KBM-7 (cell line): ENCODE measurements around the gene KANSL1.
"Not testable (repeated sequence)": the region's sequence is repeated elsewhere in the genome, so short reads cannot be mapped to it uniquely, and the experiment has no call there.

Source experiments
- DNase-seq: peaks from one replicate; pipeline ENCODE4 v3.0.0-alpha.2; 2015
- in situ Hi-C: fragments of 300-500 bp; cut with MboI; formaldehyde crosslinking; loops from 2 replicates; pipeline ENCODE4 v1.14.3; 2020; ENCODE audit warnings: low sequenced_read_pairs, low pct_unique_long_range_greater_than_20kb, mixed read lengths

KANSL1 gene

DNA sequence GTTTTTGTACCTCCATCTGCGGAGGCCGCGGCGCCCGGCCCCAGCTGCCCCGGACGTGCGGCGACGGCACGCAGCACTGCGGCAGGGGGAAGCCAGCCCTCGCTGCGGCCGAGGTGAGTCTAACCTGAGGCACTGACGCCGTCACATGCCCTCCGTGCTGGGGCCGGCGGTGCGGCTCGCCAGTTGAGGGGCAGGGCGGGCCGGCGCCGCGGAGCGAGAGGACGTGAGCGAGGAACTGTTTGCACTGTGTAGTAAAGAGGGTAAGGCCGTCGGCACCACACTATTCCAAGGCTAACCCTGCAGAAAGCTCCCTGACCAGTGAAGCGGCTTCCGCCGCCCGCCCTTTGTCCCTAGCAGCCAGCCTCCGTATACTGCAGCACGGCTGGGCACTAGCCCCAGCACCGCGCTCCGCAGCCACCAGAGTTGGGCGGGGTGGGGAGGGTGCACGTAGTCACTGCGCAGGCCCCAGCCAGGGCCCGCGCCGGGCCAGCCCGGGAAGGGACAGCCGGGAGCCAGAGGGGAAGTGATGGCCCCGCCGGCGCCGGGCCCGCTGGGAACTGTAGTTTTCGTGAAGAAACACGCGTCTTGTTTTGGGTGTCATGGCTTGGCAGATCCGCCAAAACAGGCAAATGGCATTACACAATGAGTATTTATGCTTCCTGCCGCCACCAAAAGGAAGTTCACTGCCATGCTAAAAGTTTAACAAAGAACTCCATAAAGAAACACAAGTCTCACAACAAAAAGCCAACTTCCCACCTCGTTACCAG lies 580 bp upstream of the KANSL1 start:
- peak; percentile 93 for DNase-seq
- in situ Hi-C loops: no loop called here

DNA sequence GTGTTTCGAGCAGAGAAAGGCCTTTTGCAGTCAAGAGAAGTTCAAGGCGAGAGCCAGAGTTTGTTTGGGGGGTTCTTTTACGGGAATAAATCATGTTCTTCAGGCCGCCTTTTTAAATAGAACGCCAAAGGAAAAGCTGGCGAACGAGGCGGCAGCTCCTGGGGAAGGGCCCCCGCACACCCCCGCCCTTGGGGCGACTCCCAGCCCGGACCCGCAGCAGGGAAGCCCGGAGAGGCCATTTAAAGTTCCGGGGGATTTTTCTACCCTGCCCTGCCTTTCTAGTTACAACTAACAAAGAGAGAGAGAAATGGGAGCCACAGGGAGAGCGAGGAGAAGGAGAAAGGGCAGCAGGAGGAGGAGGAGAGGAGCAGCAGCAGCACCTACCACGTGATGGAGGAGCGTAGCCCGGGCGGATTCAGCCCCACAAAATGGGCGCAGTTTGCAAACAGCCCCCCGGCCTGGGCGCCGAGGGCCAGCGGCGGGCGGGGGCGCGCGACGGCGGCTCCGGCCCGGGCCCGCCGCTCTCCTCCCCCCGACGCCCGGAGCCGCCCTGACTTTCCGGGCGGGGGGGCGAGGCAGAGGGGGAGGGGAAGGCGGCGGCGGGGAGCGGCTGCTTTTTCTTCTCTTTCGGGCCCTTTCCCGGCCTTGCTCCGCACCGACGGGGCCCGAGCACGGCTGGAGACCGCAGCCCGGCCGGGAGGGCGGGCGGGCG lies 634 bp downstream of the KANSL1 start:
- peak; percentile 65 for DNase-seq
- in situ Hi-C loops: no loop called here

DNA sequence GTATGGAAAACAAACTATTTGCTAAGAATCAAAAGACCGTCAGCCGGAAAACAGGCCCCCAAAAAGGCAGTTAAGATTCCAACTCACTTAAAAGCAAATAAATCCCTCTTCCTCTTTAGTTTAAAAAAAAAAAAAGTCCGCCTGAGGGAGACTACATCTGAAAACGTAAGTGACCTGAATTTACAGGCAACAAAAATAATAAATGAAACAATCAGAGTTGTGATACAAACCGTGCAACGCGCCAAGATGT lies 1.1 kb downstream of the KANSL1 start:
- in situ Hi-C loops: no loop called here
- no peak for DNase-seq

DNA sequence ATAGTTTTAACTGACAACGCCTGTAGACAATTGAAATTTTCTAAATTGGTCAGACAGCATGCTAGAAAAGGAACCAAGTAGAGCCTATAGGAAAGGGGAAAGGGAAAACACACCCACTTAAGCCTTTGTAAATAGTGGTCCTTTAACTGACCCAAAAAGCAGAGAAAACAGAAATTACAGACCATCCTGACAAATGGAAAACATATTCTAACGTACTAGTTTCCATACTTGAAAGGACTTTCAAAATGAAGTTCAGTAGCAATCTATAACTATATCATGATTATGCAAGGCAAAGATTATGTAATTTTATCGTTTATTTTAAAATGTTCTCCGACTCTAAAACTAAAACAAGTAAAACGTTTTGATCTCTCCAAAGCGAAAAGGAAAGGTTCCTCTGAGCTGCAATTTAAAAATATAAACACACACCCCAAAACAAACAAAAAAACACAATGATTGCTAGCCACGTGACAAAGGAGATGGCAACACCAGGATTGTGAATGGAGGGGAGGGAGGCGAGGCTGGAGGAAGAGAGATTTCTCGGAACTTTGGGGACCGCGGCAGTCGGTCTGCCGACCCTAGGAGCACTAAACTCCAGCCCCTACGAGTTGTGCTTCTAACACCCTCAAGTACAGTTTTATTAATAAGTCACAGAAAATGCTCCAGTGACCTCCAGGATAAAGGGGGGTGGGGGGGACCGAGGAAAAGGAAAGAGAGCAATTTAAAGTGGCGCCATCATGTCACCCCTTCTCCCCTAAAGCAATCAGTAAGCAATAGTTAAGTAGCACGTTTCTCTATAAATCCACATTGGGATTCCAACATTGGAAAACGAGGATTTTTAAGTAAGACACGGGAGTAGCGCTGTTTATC lies 1.7 kb downstream of the KANSL1 start:
- in situ Hi-C loops: no loop called here
- DNase-seq: peak; percentile 61

DNA sequence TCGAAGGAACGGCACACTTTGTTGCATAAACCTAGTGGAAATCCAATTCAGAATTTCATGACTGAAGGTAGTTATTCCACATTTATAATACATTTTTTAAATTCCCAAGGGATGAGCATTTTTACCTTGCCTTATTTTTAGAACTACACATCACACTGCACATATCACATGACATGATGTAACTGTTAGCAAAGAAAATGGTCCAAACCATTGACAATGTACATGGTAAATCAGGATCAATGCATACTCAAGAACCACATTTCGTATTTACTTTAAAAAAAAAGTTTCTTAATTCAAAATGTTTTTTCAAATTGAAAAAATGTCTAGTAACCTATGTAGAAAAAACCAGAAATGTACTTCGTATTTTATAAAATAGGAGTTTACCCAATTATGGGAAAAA lies 2.5 kb downstream of the KANSL1 start:
- in situ Hi-C loops: no loop called here
- DNase-seq: no peak

DNA sequence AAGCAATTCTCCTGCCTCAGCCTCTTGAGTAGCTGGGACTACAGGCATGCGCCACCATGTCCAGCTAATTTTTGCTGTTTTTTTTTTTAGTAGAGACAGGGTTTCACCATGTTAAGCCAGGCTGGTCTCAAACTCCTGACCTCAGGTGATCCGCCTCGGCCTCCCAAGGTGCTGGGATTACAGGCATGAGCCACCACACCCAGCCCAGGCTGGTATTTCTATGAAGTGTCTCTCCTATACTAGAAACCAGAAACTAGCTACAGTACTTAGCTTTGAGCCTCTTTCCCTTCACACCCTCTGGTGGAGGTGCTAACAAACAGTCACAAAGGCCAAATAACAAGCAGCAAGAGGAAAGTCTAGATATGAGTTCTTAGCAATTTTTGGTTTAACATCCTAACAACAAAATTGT lies 6.4 kb downstream of the KANSL1 start:
- in situ Hi-C loops: not testable (repeated sequence)
- peak; percentile 51 for DNase-seq

DNA sequence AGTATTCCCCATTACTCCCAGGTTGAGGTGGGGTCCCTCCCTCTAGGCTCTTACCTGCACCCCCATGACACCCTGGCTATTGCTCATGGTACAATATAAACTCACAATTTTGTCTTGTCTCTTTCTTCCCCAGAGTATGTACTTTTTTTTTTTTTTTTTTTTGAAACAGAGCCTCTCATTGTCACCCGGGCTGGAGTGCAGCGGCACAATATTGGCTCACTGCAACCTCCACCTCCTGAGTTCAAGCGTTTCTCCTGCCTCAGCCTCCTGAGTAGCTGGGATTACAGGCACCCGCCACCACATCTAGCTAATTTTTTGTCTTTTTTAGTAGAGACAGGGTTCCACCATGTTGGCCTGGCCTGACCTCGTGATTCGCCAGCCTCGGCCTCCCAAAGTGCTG lies 8.5 kb downstream of the KANSL1 start:
- in situ Hi-C loops: no loop called here
- DNase-seq: no peak

DNA sequence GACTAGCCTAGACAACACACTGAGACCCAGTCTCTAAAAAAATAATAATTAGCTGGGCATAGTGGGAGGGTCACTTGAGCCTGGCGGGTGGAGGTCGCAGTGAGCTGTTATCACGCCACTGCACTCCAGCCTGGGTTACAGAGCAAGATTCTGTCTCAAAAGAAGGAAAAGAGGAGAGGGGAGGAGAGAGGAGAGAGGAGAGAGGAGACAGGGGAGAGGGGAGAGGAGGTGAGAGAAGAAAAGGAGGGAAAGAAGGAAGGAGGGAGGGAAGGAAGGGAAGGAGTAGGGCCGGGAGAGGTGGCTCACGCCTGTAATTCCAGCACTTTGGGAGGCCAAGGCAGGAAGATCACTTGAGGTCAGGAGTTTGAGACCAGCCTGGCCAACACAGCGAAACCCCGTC lies 9.8 kb downstream of the KANSL1 start:
- in situ Hi-C loops, DNase-seq: not testable (repeated sequence)

DNA sequence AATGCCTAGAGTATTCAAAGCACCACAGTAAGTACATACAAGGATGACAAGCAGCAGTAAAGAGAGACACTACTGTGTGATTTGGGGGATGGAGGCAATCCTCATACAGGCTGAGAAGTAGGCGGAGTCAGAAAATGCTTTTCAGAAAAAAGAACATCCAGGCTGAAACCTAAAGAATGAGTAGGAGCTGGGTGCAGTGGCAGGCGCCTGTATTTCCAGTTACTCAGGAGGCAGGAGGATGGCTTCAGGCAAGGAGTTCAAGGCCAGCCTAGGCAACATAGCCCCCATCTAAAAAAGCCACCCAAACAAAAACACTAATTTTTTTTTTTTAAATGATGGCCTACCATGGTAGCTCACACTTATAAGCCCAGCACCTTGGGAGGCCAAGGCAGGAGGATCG lies 10.3 kb downstream of the KANSL1 start:
- DNase-seq: no peak
- in situ Hi-C loops: no loop called here

DNA sequence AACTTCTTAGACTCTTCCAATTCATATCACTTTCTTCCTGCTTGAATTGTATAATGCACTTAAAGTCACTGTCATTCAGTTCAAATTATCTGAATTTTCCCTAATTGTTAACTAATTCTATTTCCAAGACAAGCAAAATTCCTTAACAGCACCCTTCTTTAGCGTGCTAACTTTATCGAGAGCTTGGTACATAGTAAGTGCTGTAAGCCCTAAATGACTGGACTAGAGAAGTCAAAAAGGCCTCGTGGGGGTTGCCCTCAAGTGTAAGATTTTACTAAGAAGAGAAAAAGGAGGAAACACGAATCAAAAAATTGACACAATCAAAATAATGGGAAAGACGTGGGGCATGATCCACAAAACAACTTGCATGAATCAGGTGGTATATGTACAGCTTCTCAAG lies 11.3 kb downstream of the KANSL1 start:
- no peak for DNase-seq
- in situ Hi-C loops: no loop called here

DNA sequence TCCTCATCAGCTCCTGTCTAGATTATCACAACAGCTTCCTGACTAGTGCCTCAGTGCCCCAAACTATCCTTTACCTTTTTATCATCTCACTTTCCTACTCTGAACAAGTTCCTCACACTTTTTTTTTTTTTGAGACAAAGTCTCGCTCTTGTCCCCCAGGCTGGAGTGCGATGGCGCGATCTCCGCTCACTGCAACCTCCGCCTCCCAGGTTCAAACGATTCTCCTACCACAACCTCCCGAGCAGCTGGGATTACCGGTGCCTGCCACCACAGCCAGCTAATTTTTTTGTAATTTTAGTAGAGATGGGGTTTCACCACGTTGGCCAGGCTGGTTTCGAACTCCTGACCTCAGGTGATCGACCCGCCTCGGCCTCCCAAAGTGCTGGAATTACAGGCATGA lies 11.9 kb downstream of the KANSL1 start:
- DNase-seq, in situ Hi-C loops: not testable (repeated sequence)

DNA sequence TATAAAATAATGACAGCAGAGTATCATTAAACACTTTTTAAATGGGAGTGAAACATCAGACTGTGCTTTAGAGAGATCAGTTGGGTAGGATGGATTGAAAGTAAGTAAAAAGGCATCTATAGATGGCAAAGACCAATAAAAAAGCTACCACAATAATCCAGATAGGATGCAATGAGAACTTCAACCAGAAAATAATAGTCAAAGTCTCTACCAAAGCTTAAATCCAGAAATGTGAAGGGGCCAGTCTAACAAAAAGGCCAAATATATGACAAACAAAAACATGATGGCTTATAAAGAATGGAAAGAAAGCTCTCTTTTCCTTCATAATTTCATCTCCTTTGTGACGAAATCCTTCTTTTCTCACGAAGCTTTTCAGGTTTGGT lies 12.3 kb downstream of the KANSL1 start:
- DNase-seq: no peak
- in situ Hi-C loops: no loop called here

DNA sequence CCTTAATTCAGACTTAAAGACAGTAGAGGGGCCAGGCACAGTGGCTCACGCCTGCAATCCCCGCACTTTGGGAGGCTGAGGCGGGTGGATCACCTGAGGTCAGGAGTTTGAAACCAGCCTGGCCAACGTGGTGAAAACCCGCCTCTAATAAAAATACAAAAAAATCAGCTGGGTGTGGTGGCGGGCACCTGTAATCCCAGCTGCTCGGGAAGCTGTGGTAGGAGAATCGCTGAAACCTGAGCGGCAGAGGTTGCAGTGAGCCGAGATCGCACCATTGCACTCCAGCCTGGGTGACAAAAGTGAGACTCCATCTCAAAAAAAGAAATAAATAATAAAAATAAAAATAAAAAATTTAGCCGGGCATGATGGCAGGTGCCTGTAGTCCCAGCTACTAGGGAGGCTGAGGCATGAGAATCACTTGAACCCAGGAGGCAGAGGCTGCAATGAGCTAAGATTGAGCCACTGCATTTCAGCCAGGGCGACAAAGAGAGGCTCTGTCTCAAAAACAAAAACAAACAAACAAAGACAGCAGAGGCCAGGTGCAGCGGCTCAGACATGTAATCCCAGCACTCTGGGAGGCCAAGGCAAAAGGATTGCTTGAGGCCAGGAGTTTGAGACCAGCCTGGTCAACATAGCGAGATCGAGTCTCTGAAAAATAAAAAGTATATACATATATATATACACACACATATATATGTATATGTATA lies 12.9 kb downstream of the KANSL1 start:
- DNase-seq, in situ Hi-C loops: not testable (repeated sequence)

DNA sequence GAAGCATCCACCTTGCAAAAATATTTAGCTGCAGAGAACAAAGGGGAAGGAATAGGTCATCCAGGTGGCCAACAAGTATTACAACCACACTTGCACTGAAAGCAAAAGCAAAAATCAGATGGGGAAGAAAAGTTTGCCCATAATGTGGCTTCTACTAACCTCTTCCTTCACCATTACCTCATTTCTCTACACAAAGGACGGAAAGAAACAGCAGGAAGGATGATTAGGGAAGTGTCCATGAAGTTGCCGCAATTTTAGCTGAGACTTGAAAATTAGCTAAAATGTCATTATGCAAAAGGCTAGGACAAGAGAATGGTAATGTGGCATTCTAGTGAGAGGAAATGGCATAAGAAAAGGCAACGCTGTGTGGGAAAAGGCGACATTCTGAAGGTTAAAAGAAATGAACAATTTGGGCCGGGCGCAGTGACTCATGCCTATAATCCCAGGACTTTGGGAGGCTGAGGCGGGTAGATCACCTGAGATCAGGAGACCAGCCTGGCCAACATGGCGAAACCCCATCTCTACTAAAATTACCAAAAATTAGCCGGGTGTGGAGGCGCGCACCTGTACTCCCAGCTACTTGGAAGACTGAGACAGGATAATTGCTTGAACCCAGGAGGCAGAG lies 13.7 kb downstream of the KANSL1 start:
- peak; percentile 81 for DNase-seq
- in situ Hi-C loops: no loop called here

DNA sequence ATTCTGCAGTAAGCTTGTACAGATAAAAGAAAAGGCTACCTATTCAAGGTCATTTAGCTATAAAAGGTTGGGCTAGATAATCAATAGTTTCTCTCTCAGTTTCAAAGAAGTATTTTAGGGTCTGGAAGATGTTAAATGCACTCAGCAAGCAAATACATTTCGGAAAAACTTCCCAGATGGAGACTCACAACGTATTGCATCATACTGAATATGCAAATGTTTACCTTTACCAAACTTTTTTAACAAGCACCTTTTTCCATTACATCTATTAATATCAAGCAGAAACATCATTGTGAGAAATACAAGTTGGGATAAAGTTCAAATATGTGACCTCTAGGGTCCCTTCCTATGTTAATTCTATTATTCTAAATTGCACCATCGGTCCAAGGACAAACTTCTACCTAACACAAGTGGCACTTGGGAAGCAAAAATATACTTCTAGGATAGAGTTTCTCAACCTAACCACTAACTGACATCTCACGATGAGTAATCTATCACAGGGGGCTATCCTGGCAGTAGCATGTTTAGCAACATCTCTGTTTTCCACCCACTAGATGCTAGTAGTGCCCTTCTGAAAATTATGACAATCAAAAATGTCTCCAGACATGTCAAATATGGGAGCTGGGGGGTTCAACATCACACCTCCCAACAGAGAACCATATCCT lies 14.5 kb downstream of the KANSL1 start:
- in situ Hi-C loops: no loop called here
- DNase-seq: no peak

DNA sequence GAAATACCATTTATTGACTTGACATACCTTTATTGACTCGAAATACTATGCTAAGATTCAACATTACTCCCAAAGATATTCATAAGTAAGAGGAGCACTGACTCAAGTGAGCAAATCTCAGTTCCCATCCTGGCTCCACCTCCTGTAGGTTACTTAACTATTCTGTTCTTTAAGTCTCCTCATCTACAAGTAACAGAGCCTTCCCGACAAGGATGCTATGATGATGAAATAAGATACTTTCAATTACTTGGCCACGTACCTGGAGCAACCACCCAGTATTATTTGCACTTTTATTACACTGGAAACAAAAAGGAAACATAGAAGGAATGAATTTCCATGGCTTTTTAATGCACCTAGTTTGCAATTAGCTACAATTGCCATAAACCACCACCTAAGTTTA lies 16.3 kb downstream of the KANSL1 start:
- in situ Hi-C loops: no loop called here
- DNase-seq: no peak

DNA sequence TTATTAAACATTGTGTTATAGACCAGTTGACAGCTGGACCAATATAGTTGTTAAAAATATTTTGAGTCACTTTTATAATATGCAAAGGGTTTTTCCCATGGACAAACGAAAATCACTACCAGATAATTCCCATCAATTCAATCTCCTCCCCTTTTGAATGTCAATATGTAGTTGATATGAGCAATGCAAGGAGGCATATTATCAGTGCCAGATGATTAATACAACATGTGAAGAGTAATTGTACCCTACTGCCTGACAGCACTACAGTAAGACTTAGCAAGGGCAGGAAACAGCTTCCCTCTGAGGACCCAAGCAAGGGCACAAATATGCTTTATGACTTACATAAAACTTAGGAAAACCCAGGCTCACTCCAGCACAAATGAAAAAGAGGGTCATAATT lies 17.3 kb downstream of the KANSL1 start:
- in situ Hi-C loops: no loop called here
- no peak for DNase-seq

DNA sequence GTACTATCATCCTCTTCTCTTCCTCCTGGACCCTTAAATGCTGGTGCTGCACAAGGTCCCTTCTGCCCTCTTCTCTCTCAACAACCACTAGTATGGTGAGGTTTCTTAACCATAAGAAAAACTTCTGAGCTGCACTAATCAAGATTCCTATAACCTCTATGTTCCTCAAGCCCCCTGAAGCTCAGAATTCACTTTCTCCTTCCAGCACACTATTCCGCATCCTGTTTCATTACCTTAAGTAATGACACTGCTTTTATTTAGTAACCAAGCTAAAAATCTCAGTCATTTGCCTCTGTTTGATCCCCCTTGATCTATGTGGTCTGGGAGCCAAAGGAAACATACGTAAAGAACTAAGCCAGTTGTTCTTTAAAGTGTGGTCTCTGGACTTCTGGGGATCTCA lies 20.1 kb downstream of the KANSL1 start:
- DNase-seq: no peak
- in situ Hi-C loops: no loop called here

DNA sequence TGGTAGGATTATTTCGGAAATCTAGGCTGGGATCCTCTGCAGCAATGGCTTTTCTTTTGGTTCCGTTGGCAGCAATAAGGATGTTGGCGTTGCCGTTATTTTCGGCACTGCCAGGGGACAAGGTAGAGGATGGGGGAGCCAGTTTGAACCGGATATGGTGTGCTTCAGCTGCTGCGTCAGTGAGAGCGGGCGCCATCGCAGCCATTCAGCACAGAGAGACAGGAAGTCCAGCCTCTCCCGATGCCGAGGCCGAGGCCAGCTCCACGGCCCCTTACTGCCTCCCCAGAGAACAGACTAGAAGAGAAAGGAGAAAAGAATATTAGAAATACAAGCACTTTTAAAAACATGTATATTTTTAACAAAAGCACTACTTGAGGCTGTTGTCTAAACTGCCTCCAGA lies 21.3 kb downstream of the KANSL1 start:
- no peak for DNase-seq
- in situ Hi-C loops: no loop called here
